DND-41 (cell line): ENCODE measurements around the gene C6orf15.

ENCODE experiments used
- ATAC-seq: fragments of 200-7000 bp; cut with Tn5 transposase; 3 replicates; pipeline ENCODE4 v1.9.1; 2021; ENCODE audit warnings: low read depth; ENCODE audit not compliant: insufficient read depth
- DNase-seq: peaks from one replicate; pipeline ENCODE4 v3.0.0-alpha.2; 2020
- H2AFZ ChIP-seq: 2 replicates; pipeline ENCODE4 v1.6.0; 2012; ENCODE audit warnings: low read depth, low read length
- H3K27ac ChIP-seq: 2 replicates; pipeline ENCODE4 v1.5.1; 2012; ENCODE audit warnings: low read length, inconsistent platforms
- H3K27me3 ChIP-seq: fragments of 200-600 bp; sonication (generic); 2 replicates; pipeline ENCODE4 v1.6.0; 2012; ENCODE audit warnings: low read length, mild to moderate bottlenecking, inconsistent platforms; ENCODE audit not compliant: insufficient read depth, poor library complexity
- H3K36me3 ChIP-seq: 2 replicates; pipeline ENCODE4 v1.5.1; 2012; ENCODE audit warnings: low read length, inconsistent platforms; ENCODE audit not compliant: insufficient read depth
- H3K4me1 ChIP-seq: 2 replicates; pipeline ENCODE4 v1.5.1; 2012; ENCODE audit warnings: mild to moderate bottlenecking, low read length; ENCODE audit not compliant: insufficient read depth
- H3K4me2 ChIP-seq: 2 replicates; pipeline ENCODE4 v1.6.0; 2012; ENCODE audit warnings: mild to moderate bottlenecking, moderate library complexity, low read length, inconsistent platforms; ENCODE audit not compliant: insufficient read depth
- H3K4me3 ChIP-seq, 2 experiments: fragments of 200-600 bp in 1 of 2; shearing (Covaris generic) in 1 of 2; 2 replicates each; pipeline ENCODE4 v1.5.1; 2012 to 2016; ENCODE audit warnings: inconsistent platforms in 2 of 2, low read length in 2 of 2, mild to moderate bottlenecking in 2 of 2, low read depth in 1 of 2, moderate library complexity in 1 of 2
- H3K79me2 ChIP-seq: 2 replicates; pipeline ENCODE4 v1.6.0; 2012; ENCODE audit warnings: low read length, inconsistent platforms; ENCODE audit not compliant: insufficient read depth
- H3K9ac ChIP-seq: 2 replicates; pipeline ENCODE4 v1.6.0; 2012; ENCODE audit warnings: low read depth, mild to moderate bottlenecking, inconsistent platforms, low read length, moderate library complexity
- H3K9me3 ChIP-seq: 2 replicates; pipeline ENCODE4 v1.5.1; 2012; ENCODE audit warnings: low read length, moderate library complexity, mild to moderate bottlenecking, inconsistent platforms; ENCODE audit not compliant: insufficient read depth, severe bottlenecking
- H4K20me1 ChIP-seq: 2 replicates; pipeline ENCODE4 v1.6.0; 2012; ENCODE audit warnings: low read length; ENCODE audit not compliant: insufficient read depth
- EZH2 ChIP-seq: IDR thresholded peaks from 3 replicates; pipeline ENCODE4 v1.6.1; 2012; ENCODE audit warnings: borderline replicate concordance, low read depth, mild to moderate bottlenecking, moderate library complexity, low read length, inconsistent platforms; ENCODE audit not compliant: severe bottlenecking
- TF ChIP-seq, protein P1 (sequence below): IDR thresholded peaks from 2 replicates; pipeline ENCODE4 v1.5.1; 2012; ENCODE audit warnings: borderline replicate concordance, low read length, moderate library complexity, mild to moderate bottlenecking; ENCODE audit not compliant: poor library complexity, severe bottlenecking; ENCODE audit errors: extremely low read depth

C6orf15 gene

DNA sequence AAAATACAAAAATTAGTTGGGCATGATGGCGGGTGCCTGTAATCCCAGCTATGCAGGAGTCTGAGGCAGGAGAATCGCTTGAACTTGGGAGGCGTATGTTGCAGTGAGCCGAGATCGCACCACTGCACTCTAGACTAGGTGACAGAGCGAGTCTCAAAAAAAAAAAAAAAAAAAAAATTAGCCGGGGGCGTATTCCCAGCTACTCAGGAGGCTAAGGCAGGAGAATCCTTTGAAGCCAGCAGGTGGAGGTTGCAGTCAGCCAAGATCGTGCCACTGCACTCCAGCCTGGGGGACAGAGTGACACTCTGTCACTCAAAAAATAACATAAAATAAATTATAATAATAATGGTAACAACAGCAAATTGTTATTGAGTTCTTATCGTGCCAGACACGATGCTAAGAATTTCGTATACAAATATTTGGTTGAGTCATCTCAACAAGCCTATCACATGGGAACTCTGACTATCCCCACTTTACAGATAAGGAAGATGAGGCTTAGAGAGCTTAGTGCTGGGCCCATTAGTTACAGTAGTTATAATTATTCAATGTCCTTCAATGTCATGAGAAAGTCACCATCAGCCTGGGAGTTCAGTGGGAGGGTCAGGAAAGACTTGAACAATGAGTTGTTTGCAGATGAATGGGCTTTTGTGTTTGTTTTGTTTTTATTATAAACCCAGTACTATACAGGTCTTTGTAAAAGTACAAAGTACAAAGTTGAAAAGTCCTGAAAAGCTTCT is 19.4 kb downstream of the C6orf15 start:
- H3K9me3 ChIP-seq, result no peaks in the 10 kb centered on the region
- H3K27ac ChIP-seq, result no peak overlapping the region
- H4K20me1 ChIP-seq, result no peaks in the 10 kb centered on the region
- H3K79me2 ChIP-seq, result no peaks in the 10 kb centered on the region
- H3K4me1 ChIP-seq, result peaks cover 14% of the 10 kb centered on the region
- ATAC-seq (no peak), DNase-seq (no peak)
- H3K36me3 ChIP-seq, result no peaks in the 10 kb centered on the region
- no peak overlapping the region for H3K4me3 ChIP-seq
- no peak for TF ChIP-seq EZH2
- TF ChIP-seq, protein P1, sequence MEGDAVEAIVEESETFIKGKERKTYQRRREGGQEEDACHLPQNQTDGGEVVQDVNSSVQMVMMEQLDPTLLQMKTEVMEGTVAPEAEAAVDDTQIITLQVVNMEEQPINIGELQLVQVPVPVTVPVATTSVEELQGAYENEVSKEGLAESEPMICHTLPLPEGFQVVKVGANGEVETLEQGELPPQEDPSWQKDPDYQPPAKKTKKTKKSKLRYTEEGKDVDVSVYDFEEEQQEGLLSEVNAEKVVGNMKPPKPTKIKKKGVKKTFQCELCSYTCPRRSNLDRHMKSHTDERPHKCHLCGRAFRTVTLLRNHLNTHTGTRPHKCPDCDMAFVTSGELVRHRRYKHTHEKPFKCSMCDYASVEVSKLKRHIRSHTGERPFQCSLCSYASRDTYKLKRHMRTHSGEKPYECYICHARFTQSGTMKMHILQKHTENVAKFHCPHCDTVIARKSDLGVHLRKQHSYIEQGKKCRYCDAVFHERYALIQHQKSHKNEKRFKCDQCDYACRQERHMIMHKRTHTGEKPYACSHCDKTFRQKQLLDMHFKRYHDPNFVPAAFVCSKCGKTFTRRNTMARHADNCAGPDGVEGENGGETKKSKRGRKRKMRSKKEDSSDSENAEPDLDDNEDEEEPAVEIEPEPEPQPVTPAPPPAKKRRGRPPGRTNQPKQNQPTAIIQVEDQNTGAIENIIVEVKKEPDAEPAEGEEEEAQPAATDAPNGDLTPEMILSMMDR, result no peak
- H3K27me3 ChIP-seq, result no peaks in the 10 kb centered on the region
- H3K9ac ChIP-seq, result no peak overlapping the region
- no peak overlapping the region for H2AFZ ChIP-seq
- H3K4me2 ChIP-seq, result no peak overlapping the region

DNA sequence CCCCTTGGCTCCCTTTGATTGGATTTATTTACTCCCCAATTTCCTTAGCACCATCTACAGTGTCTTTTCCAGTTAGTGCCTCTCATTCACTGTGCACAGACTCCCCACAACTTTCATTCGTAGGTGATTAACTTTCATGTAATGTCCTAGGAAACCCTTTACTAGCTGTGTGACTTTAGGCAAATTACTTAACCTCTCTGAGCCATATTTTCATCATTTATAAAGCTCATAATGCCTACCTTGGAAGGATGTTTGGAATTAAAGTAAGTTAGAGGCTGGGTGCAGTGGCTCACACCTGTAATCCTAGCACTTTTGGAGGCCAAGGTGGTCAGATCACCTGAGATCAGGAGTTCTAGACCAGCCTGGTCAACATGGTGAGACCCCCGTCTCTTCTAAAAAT is 20.1 kb downstream of the C6orf15 start:
- Histone ChIP-seq H3K4me3 (no peak overlapping the region), H3K27me3 (no peaks in the 10 kb centered on the region), H3K27ac (no peak overlapping the region), H3K9me3 (no peaks in the 10 kb centered on the region), H3K4me2 (no peak overlapping the region), H3K4me1 (peaks cover 14% of the 10 kb centered on the region), H3K36me3 (no peaks in the 10 kb centered on the region), H3K9ac (no peak overlapping the region), H4K20me1 (no peaks in the 10 kb centered on the region), H3K79me2 (no peaks in the 10 kb centered on the region), H2AFZ (no peak overlapping the region)
- no peak for ATAC-seq
- DNase-seq, result no peak
- TF ChIP-seq, protein P1, result no peak
- TF ChIP-seq EZH2, result no peak

DNA sequence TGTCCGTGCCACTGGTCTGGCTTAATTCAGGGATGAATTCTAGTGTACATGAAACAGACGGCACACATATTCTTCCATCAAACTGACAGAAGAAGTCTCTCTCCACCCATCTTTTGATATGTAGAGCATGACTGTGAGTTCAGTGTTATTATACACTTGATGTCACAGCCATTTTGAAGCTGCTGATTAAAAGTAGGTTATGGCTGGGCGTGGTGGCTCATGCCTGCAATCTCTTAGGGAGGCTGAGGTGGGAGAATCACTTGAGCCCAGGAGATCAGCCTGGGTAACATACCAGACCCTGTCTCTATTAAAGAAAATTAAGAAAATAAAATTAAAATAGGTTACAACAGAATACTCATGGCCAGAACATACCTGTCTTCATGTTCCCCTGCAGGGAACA is 20.7 kb downstream of the C6orf15 start:
- no peaks in the 10 kb centered on the region for H3K9me3 ChIP-seq
- no peak overlapping the region for H3K4me3 ChIP-seq
- no peak overlapping the region for H3K4me2 ChIP-seq
- peaks cover 14% of the 10 kb centered on the region for H3K4me1 ChIP-seq
- no peaks in the 10 kb centered on the region for H4K20me1 ChIP-seq
- H3K36me3 ChIP-seq, result no peaks in the 10 kb centered on the region
- DNase-seq (no peak), ATAC-seq (no peak)
- H2AFZ ChIP-seq, result no peak overlapping the region; the same call in 1 of the 2 replicates
- no peak overlapping the region for H3K27ac ChIP-seq
- no peak overlapping the region for H3K9ac ChIP-seq
- no peaks in the 10 kb centered on the region for H3K79me2 ChIP-seq
- TF ChIP-seq, protein P1, result no peak
- TF ChIP-seq EZH2, result no peak
- H3K27me3 ChIP-seq, result no peaks in the 10 kb centered on the region
